HCT116 (cell line): ENCODE data around the gene RNF207. TPM values are rescaled to one million over a fixed set of nuclear protein-coding genes. Genes with fewer than 3 reads are reported as not detected.

Experiments used
- ATAC-seq: fragments of 200-7000 bp; cut with Tn5 transposase; 2 replicates; pipeline ENCODE4 v1.9.1; 2020; ENCODE audit warnings: mild to moderate bottlenecking, moderate library complexity
- BruUV-seq: library from RNA; stranded (reverse); fragments of 400-500 nt; replicated peaks from 2 replicates; lab custom pipeline; 2021; lab: Mats Ljungman, UMichigan
- CTCF ChIA-PET: fragments of 300-600 bp; sonication (Branson Sonifier 250); formaldehyde crosslinking; loops from one replicate; lab custom pipeline; 2021; ENCODE audit warnings: antibody characterized with exemption; lab: Charles Lee
- POLR2A ChIA-PET: fragments of 300-600, 350-600 bp; sonication (Branson Sonifier 250); formaldehyde crosslinking; loops from one replicate; lab custom pipeline; 2021; ENCODE audit warnings: antibody characterized with exemption; lab: Charles Lee
- RAD21 ChIA-PET, 2 experiments: fragments of 300-600 bp; sonication (Branson Sonifier 250); formaldehyde crosslinking; loops; one replicate each; lab custom pipeline; 2023; ENCODE audit warnings: low total read pairs in 2 of 2; ENCODE audit not compliant: uncharacterized antibody in 2 of 2, unreplicated experiment in 2 of 2, low non-redundant PET in 1 of 2; lab: Charles Lee
- DNase-seq: peaks from one replicate; pipeline ENCODE4 v3.0.0-alpha.2; 2010; ENCODE audit warnings: low read depth, low spot score
- H2AFZ ChIP-seq: fragments of 200-600 bp; shearing (Covaris generic), sonication (generic); 2 replicates; pipeline ENCODE4 v1.6.1; 2017; ENCODE audit warnings: low read depth, mixed run types, mixed read lengths, antibody characterized with exemption, low read length; ENCODE audit not compliant: poor library complexity, severe bottlenecking
- H3K27ac ChIP-seq: 2 replicates; pipeline ENCODE4 v1.5.1; 2012; ENCODE audit warnings: low read depth, low read length
- H3K27me3 ChIP-seq: fragments of 200-600 bp; sonication (generic); 2 replicates; pipeline ENCODE4 v1.6.1; 2016; ENCODE audit warnings: mixed run types, low read length, mixed read lengths; ENCODE audit not compliant: insufficient read depth
- H3K36me3 ChIP-seq, 2 experiments: fragments of 200-500 bp in 1 of 2; fragments of 200-600 bp in 1 of 2; sonication (Bioruptor generic) in 1 of 2; sonication (generic) in 1 of 2; 2 replicates each; pipeline versions ENCODE4 v1.5.1 to v1.6.1; 2014 to 2016; ENCODE audit warnings: low read length in 2 of 2, inconsistent platforms in 1 of 2, mixed read lengths in 1 of 2, mixed run types in 1 of 2; ENCODE audit not compliant: insufficient read depth in 2 of 2, control insufficient read depth in 1 of 2
- H3K4me1 ChIP-seq, 2 experiments: fragments of 200-600 bp in 1 of 2; sonication (generic) in 1 of 2; 2 replicates each; pipeline versions ENCODE4 v1.5.1 to v1.6.1; 2012 to 2017; ENCODE audit warnings: low read length in 2 of 2, inconsistent platforms in 1 of 2, mild to moderate bottlenecking in 1 of 2, mixed read lengths in 1 of 2, mixed run types in 1 of 2, moderate library complexity in 1 of 2; ENCODE audit not compliant: insufficient read depth in 2 of 2, control insufficient read depth in 1 of 2
- H3K4me2 ChIP-seq: fragments of 200-600 bp; sonication (generic); 2 replicates; pipeline ENCODE4 v1.6.1; 2017; ENCODE audit warnings: mixed run types, low read length, mixed read lengths
- H3K4me3 ChIP-seq, 2 experiments: fragments of 200-600 bp in 1 of 2; sonication (generic) in 1 of 2; replicated peaks in 1 of 2; 2 replicates each; pipeline ENCODE4 v1.5.1; 2011 to 2016; ENCODE audit warnings: low read length in 2 of 2, control low read depth in 1 of 2, low read depth in 1 of 2, mild to moderate bottlenecking in 1 of 2, mixed read lengths in 1 of 2, mixed run types in 1 of 2
- H3K79me2 ChIP-seq: fragments of 200-600 bp; sonication (generic); 2 replicates; pipeline ENCODE4 v1.6.1; 2017; ENCODE audit warnings: mild to moderate bottlenecking, mixed run types, low read length, moderate library complexity, mixed read lengths; ENCODE audit not compliant: insufficient read depth
- H3K9ac ChIP-seq: fragments of 200-600 bp; sonication (generic); 2 replicates; pipeline ENCODE4 v1.6.1; 2016; ENCODE audit warnings: low read length, mixed read lengths
- H3K9me2 ChIP-seq: fragments of 200-600 bp; sonication (generic), shearing (Covaris generic); 2 replicates; pipeline ENCODE4 v1.6.1; 2017; ENCODE audit warnings: mixed run types, mild to moderate bottlenecking, moderate library complexity; ENCODE audit not compliant: insufficient read depth
- H3K9me3 ChIP-seq, 2 experiments: fragments of 200-500 bp in 1 of 2; fragments of 200-600 bp in 1 of 2; sonication (Bioruptor generic) in 1 of 2; sonication (generic) in 1 of 2; 2 replicates each; pipeline ENCODE4 v1.6.1; 2014 to 2017; ENCODE audit warnings: low read length in 2 of 2, mixed read lengths in 2 of 2, inconsistent platforms in 1 of 2, low read depth in 1 of 2, mild to moderate bottlenecking in 1 of 2, mixed run types in 1 of 2, moderate library complexity in 1 of 2; ENCODE audit not compliant: control insufficient read depth in 1 of 2, insufficient read depth in 1 of 2
- H4K20me1 ChIP-seq: fragments of 200-600 bp; sonication (generic), shearing (Covaris generic); 2 replicates; pipeline ENCODE4 v1.6.1; 2017; ENCODE audit warnings: mixed run types, mild to moderate bottlenecking, moderate library complexity; ENCODE audit not compliant: insufficient read depth
- CBX3 ChIP-seq: IDR thresholded peaks from 2 replicates; pipeline ENCODE4 v1.6.1; 2012; ENCODE audit warnings: low read depth
- CEBPB ChIP-seq: IDR thresholded peaks from 2 replicates; pipeline ENCODE4 v1.6.1; 2012; ENCODE audit warnings: low read depth
- CTCF ChIP-seq, 3 experiments: fragments of 200-600 bp in 1 of 3; sonication (generic) in 1 of 3; IDR thresholded peaks in 2 of 3; conservative IDR thresholded peaks in 1 of 3; 2 replicates each; pipeline ENCODE4 v1.5.1; 2012 to 2017; ENCODE audit warnings: low read depth in 2 of 3, low read length in 2 of 3, antibody characterized with exemption in 1 of 3, borderline replicate concordance in 1 of 3, control low read depth in 1 of 3, mild to moderate bottlenecking in 1 of 3, mixed read lengths in 1 of 3, mixed run types in 1 of 3, moderate library complexity in 1 of 3; ENCODE audit not compliant: insufficient read depth in 1 of 3
- EGR1 ChIP-seq: IDR thresholded peaks from 2 replicates; pipeline ENCODE4 v1.6.1; 2012; ENCODE audit warnings: low read depth
- ELF1 ChIP-seq: IDR thresholded peaks from 2 replicates; pipeline ENCODE4 v1.6.1; 2012; ENCODE audit warnings: low read depth, borderline replicate concordance
- EZH2 ChIP-seq: fragments of 200-600 bp; sonication (generic); IDR thresholded peaks from 2 replicates; pipeline ENCODE4 v1.6.1; 2017; ENCODE audit warnings: antibody characterized with exemption, mixed run types
- FOSL1 ChIP-seq: IDR thresholded peaks from 2 replicates; pipeline ENCODE4 v1.6.1; 2012; ENCODE audit warnings: low read depth
- JUND ChIP-seq: IDR thresholded peaks from 2 replicates; pipeline ENCODE4 v1.6.1; 2012
- MAX ChIP-seq: IDR thresholded peaks from 2 replicates; pipeline ENCODE4 v1.6.1; 2012
- POLR2A ChIP-seq: IDR thresholded peaks from 2 replicates; pipeline ENCODE4 v1.7.0; 2011; ENCODE audit warnings: borderline replicate concordance; ENCODE audit not compliant: insufficient read depth, insufficient read length; ENCODE audit errors: extremely low read depth
- RAD21 ChIP-seq: IDR thresholded peaks from 2 replicates; pipeline ENCODE4 v1.6.1; 2012; ENCODE audit warnings: low read depth, mild to moderate bottlenecking
- REST ChIP-seq: IDR thresholded peaks from 2 replicates; pipeline ENCODE4 v1.6.1; 2012; ENCODE audit warnings: low read depth
- SIN3A ChIP-seq: IDR thresholded peaks from 2 replicates; pipeline ENCODE4 v1.6.1; 2012; ENCODE audit warnings: low read depth
- SP1 ChIP-seq: IDR thresholded peaks from 2 replicates; pipeline ENCODE4 v1.6.1; 2012; ENCODE audit warnings: low read depth
- SRF ChIP-seq: IDR thresholded peaks from 2 replicates; pipeline ENCODE4 v1.6.1; 2012; ENCODE audit warnings: low read depth
- TCF7L2 ChIP-seq: IDR thresholded peaks from 2 replicates; pipeline ENCODE4 v1.7.0; 2011; ENCODE audit warnings: borderline replicate concordance, inconsistent platforms; ENCODE audit not compliant: insufficient read depth, insufficient read length; ENCODE audit errors: extremely low read depth
- ZBTB33 ChIP-seq: IDR thresholded peaks from 2 replicates; pipeline ENCODE4 v1.6.1; 2011; ENCODE audit warnings: mild to moderate bottlenecking, low read length, moderate library complexity; ENCODE audit not compliant: insufficient replicate concordance; ENCODE audit errors: extremely low read depth
- ZFX ChIP-seq: fragments of 450-650 bp; IDR thresholded peaks from 2 replicates; pipeline ENCODE4 v1.6.1; 2017
- ZNF274 ChIP-seq: fragments of 200-500 bp; sonication (Bioruptor generic); IDR thresholded peaks from 2 replicates; pipeline ENCODE4 v1.6.1; 2014; ENCODE audit warnings: mild to moderate bottlenecking, low read depth, low read length, inconsistent platforms
- intact Hi-C: fragments of 100-400 bp; cut with micrococcal nuclease; formaldehyde crosslinking; loops from 2 replicates; pipeline ENCODE4 v1.10.0; 2022
- total RNA-seq: library from RNA; stranded (reverse); gene quantifications from one replicate; pipeline ENCODE4 v1.2.1, GENCODE V29; 2021; ENCODE audit not compliant: unreplicated experiment

The RNF207 gene
- total RNA-seq, 1 experiment from 2014 or later: 61.2 TPM

GRCh38 chr1:6267686-6268322 lies 61.9 kb downstream of the RNF207 start (continued):
- TF ChIP-seq ZNF274 (no peak), SP1 (no peak), RAD21 (no peak), CBX3 (no peak), TCF7L2 (no peak)

- BruUV-seq: no TSS peak
Measured at GRCh38 chr1:6268415-6268814, 62.5 kb downstream of the RNF207 start.

More at GRCh38 chr1:6268415-6268814, 62.5 kb downstream of the RNF207 start:
- intact Hi-C loops: no loop called here
- CTCF ChIA-PET: no interaction called here
- no peaks in the 10 kb centered on the region; a peak in 1 of 4 replicates for H3K36me3 ChIP-seq
- no peak overlapping the region for H3K4me3 ChIP-seq
- RAD21 ChIA-PET: no interaction called here
- no peak for TF ChIP-seq ZBTB33
- no peak for TF ChIP-seq MAX
- no peak for TF ChIP-seq ZFX
- TF ChIP-seq FOSL1: no peak
- no peak for TF ChIP-seq SP1
- no peak for TF ChIP-seq ELF1
- no peak for TF ChIP-seq SIN3A
- TF ChIP-seq EGR1: no peak
- no peak for TF ChIP-seq REST
- TF ChIP-seq RAD21: no peak
- no peak for TF ChIP-seq CTCF (IDR thresholded peaks at IDR 0.05 in 2 of 3, conservative IDR thresholded peaks at IDR 0.05 in 1 of 3; ENCODE audit: borderline replicate concordance in 1 of 3, insufficient read depth in 1 of 3, low read depth in 2 of 3, low read length in 2 of 3)
- no peak for TF ChIP-seq TCF7L2
- no peak for TF ChIP-seq EZH2
- TF ChIP-seq SRF: no peak
- no peak for TF ChIP-seq CEBPB
- no peak for TF ChIP-seq POLR2A
- no peak for TF ChIP-seq JUND
- no peak overlapping the region for H3K27ac ChIP-seq
- H2AFZ ChIP-seq: no peak overlapping the region
- H3K27me3 ChIP-seq: no peaks in the 10 kb centered on the region
- no peak for DNase-seq
- H4K20me1 ChIP-seq: no peaks in the 10 kb centered on the region
- POLR2A ChIA-PET: no interaction called here
- no peaks in the 10 kb centered on the region for H3K79me2 ChIP-seq
- no peak overlapping the region for H3K9ac ChIP-seq
- H3K4me1 ChIP-seq: no peaks in the 10 kb centered on the region
- no peaks in the 10 kb centered on the region for H3K9me3 ChIP-seq
- no peaks in the 10 kb centered on the region for H3K9me2 ChIP-seq
- no peak overlapping the region for H3K4me2 ChIP-seq
- no peak for ATAC-seq
